NCI-H524 (cell line): ENCODE data around the gene TEDC1.

ENCODE experiments used
- DNase-seq, 2 experiments: peaks; one replicate each; lab custom pipeline; 2025; lab: John Stamatoyannopoulos, UW

The TEDC1 gene

GRCh38 chr14:105497671-105498429 is 6.8 kb downstream of the TEDC1 start:
- DNase-seq: no peak

DNA sequence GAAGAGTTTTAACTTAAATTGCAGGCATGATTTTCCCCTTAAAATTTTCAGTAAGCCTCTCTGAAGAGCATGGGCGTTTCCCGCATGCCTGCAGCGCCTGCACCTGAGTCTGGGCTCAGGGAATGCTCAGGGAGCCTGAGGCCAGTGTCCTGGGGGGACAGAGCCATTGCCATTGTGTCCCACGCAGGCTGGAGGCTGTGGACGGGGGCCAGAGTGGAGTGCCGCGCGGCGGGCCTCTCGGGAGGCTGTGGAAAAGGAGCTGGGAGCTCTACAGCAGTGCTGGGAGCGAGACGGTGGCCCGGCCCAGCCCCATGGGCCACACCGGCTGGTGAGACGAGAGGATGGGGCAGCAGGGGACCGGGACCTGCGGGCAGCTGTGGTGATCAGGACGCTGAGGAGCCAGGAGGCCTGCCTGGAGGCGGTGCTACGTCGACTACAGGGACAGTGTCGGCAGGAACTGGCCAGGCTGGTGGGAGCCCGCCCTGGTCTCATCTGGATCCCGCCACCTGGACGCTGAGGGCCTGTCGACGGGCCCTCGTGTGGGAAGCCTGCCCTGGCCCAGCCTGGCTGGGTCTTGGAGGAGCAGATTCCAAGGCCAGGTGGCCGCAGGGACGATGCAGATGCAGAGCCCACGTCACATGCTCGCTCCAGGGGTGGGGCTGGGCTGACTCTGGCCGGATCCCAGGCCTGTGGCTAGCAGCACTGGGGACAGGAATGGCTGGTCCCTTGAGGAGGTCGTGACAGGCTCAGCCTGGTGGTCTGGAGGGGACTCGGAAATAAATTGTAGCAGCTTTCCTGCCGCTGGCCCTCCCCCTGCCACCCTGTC is 7.6 kb downstream of the TEDC1 start:
- DNase-seq: no peak

- peak; percentile 48 to 59 for DNase-seq
Measured at GRCh38 chr14:105499256-105500035, 8.4 kb downstream of the TEDC1 start.

GRCh38 chr14:105500036-105500725 is 9.1 kb downstream of the TEDC1 start:
- no peak for DNase-seq

GRCh38 chr14:105500726-105501101 is 9.7 kb downstream of the TEDC1 start:
- no peak for DNase-seq

GRCh38 chr14:105501504-105502291 is 10.7 kb downstream of the TEDC1 start:
- DNase-seq: no peak

- DNase-seq: no peak
Measured at GRCh38 chr14:105502446-105503295, 11.6 kb downstream of the TEDC1 start.

DNA sequence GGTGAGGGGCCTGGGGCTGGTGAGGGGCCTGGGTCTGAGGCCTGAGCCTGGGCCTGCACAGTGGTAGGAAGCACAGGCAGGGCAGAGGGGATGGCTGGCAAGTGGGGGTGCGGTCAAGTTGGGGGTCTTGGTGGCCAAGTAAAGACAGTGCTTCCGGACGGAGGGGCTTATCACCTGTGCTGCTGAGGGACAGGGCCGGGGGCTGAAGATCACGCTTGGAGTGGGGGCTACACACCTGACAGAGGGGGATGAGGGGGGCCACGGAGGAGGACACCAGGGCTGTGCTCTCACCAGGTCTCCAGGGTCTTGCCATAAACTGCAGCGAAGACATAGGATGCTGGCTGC is 12.2 kb downstream of the TEDC1 start:
- no peak for DNase-seq

DNA sequence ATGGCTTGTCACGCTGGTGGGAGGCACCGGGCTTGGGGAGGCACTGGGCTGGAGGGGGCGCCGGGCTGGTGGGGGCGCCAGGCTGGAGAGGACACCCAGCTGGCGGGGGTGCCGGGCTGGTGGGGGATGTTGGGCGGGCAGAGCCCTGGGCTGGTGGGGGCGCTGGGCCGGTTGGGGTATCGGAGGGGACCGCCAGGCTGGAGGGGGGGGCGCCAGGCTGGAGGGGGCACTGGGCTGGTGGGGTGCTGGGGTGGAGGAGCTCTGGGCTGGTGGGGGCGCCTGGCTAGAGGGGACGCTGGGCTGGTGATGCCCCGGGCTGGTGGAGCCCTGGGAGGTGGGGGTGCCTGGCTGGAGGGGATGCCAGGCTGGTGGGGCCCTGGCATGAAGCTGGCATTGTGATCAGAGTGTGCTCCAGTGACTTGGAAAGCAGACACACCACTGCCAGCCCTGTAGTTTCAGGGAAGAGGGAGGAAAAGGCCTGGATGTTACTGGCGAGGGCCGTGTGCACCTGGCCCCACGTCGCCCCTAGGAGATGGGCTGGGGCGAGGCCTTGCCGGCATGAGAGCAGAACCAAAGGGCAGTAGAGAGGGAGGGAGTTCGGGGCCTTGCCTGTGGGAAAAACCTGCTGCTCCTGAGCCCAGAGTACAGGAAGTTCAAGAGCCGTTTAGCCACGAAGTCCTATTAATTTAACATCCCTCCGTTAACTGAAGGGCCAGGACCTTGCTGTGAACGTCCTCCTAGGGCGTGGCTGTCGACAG is 13.1 kb downstream of the TEDC1 start:
- DNase-seq: no peak

GRCh38 chr14:105505101-105505500 is 14.1 kb downstream of the TEDC1 start:
- DNase-seq: no peak

DNA sequence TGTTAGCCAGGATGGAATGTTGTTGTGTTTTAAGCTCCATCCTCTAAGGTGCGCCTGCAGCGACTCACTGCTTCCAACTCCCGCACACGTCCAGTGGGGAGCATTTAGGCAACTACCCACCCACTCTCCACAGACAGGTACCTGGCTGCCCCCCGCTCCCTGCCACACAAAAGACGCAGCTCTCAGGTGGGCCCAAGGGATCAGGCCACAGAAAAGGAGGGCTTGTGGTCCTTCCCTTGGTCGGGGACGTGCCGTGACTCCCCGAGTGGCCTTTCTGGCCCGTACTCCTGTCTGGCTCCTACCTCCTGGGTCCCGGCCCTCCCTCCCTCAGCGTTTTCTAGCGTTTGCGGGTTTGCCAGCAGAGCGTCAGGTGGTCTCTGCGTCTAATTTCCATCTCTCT is 16.2 kb downstream of the TEDC1 start:
- no peak for DNase-seq

GRCh38 chr14:105508069-105508468 is 17.0 kb downstream of the TEDC1 start:
- DNase-seq: no peak

- no peak for DNase-seq
Measured at GRCh38 chr14:105508601-105509000, 17.6 kb downstream of the TEDC1 start.

- DNase-seq: no peak
Measured at GRCh38 chr14:105517096-105517495, 26.1 kb downstream of the TEDC1 start.

DNA sequence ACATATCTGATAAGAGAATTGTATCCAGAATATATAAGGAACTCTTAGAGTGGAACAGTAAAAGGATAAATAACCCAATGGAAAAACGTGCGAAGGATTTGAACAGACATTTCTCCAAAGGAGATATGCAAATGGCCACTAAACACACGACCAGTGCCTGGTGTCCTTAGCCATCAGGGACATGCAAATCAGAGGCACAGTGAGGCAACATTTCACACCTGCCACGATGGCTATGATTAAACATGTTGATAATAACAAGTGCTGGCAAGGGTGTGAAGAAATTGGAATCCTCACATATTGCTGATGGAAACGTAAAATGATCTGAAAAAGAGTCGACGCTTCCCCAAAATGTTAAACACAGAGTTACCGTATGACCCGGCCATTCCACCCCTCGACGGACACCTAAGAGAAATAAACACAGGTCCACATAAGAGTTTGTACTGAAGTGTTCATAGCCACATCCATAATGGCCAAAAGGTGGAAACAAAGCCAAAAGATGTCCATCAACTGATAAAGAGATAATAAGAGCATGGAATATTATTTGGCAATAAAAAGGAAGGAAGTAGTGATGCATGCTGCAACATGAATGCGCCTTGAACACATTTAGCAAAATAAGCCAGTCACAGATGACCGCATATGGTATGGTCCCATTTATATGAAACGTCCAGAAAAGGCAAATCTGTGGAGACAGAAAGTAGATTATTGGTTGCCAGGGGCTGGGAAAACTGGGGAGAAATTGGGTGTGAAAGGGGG is 29.1 kb downstream of the TEDC1 start:
- DNase-seq: no peak

DNA sequence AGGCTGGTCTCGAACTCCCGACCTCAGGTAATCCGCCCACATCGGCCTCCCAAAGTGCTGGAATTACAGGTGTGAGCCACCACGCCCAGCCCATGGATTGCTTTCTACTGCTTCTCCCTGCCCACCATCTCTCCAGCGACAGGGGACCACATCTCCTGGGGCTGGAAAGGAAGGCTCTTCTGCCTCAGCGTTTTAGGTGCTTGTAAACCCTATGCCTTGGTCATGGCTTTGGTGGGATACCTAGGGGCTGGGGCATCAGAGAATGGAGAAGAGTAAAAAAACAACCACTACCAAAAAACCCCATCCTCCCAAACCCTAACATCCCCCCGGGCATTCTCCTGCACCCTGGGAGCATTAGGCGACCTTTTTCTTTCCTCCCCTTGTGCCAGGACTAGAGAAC is 34.3 kb downstream of the TEDC1 start:
- no peak for DNase-seq

DNA sequence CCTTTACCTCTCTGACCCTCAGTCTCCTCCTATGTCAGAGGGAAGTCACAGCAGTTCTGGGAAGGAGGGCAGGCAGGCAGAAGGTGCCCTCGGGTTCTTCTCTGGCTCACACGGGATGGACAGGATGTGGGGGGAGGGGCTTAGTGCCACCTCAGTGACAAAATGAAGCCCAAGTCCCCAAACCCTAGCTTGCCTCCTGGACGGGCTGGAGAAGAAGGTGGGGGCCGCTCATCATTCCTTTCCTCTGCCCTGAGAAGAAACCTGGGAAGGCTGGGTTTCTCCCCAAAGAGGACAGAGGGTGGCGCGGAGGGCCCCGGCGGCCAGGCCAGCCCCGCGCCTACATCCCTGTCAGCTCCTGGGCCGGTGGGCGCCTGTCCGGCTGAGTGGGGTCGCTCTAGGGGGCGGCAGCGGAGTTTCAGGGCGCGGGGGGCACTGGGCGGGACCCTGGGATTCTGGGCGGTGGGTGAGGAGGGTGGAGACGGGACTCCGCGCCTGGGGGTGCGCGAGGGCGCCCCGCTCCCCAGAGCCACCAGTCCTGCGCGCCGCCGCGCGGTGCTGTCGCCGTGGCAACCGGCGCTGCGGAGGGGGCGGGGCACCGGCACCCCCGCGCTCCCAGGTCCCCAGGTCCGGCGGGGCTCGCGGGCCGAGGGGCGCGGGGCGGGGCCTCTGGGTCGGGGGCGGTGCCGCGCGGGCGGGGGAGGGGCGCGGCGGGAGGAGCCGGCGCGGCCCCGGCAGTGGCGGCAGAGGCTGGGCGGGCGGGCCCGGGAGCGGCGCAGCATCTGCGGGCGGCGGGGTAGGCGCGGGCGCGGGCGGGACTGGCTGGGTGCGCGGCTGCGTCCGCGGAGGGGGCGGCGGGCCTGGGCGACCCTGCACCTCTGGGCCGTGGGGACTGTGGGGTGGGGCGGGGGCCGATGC is 35.1 kb downstream of the TEDC1 start, which contains the start of gene TMEM121:
Gene TMEM121, plus strand, starts transcription at position 723 of the 915 bp plus-strand sequence. CDS start 2,252 bp downstream, outside the sequence.
- peak in 1 of 2 experiments; percentile 44 for DNase-seq
